ENCODE data around the gene OR5H2. TPM values are rescaled to one million over a fixed set of nuclear protein-coding genes. Genes with fewer than 3 reads are reported as not detected.

OR5H2 gene
- total RNA-seq, 1 donor from 2014 or later = not detected

DNA sequence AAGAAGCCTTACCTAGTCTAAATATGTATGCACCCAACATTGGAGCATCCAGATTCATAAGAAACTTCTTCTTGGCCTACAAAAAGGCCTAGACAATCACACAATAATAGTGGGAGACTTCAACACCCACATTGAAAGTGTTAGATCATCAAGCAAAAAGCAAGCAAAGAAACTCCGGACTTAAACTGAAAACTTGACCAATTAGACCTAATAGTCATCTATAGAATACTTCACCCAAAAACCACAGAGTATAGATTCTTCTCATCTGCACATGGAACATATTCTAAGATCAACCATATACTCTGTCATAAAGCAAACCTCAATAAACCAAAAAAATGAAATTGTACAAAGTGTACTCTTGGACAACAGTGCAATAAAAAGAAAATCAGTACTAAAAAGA is 49.0 kb downstream of the OR5H2 start:
- DNase-seq (ENCODE audit: low read depth) = no peak

Other genes with a start within 250 kb of the OR5H2 start
- gene GABRR3, start 247.2 kb upstream of the OR5H2 start, total RNA-seq = not detected in 2 replicates
- not detected in 2 replicates for gene OR5AC2, start 195.3 kb upstream of the OR5H2 start, total RNA-seq
- not detected in 2 replicates for gene OR5H1, start 151.8 kb upstream of the OR5H2 start, total RNA-seq
- not detected in 2 replicates for gene OR5H14, start 135.0 kb upstream of the OR5H2 start, total RNA-seq
- not detected in 2 replicates for gene OR5H15, start 115.8 kb upstream of the OR5H2 start, total RNA-seq
- gene OR5H6, start 18.3 kb upstream of the OR5H2 start, total RNA-seq = not detected in 2 replicates
- not detected in 2 replicates for gene OR5K4, start 71.3 kb downstream of the OR5H2 start, total RNA-seq
- gene OR5K3, start 108.2 kb downstream of the OR5H2 start, total RNA-seq = not detected in 2 replicates
- gene OR5K1, start 180.7 kb downstream of the OR5H2 start, total RNA-seq = not detected in 2 replicates
- not detected in 2 replicates for gene OR5K2, start 215.2 kb downstream of the OR5H2 start, total RNA-seq
- gene CLDND1, start 240.4 kb downstream of the OR5H2 start, total RNA-seq = 160 and 180 TPM in 2 replicates
- gene GPR15, start 249.5 kb downstream of the OR5H2 start, total RNA-seq = not detected in 2 replicates